HepG2 (cell line): Measurements from ENCODE around the gene ZNRF3. TPM values are rescaled to one million over a fixed set of nuclear protein-coding genes. Genes with fewer than 3 reads are reported as not detected.

Experiments used
- CENPX ChIP-seq: sonication (generic); formaldehyde crosslinking; IDR thresholded peaks from 2 replicates; pipeline ENCODE4 v1.9.0; 2021; ENCODE audit warnings: mild to moderate bottlenecking, missing genetic modification reagents, moderate library complexity
- FOXO1 ChIP-seq: sonication (generic); formaldehyde crosslinking; IDR thresholded peaks from 2 replicates; pipeline ENCODE4 v1.4.0; 2020; ENCODE audit warnings: missing genetic modification reagents
- KAT8 ChIP-seq: IDR thresholded peaks from 2 replicates; pipeline ENCODE4 v1.6.1; 2016; ENCODE audit warnings: missing genetic modification reagents, missing compliant biosample characterization
- KLF13 ChIP-seq: sonication (generic); formaldehyde crosslinking; IDR thresholded peaks from 2 replicates; pipeline ENCODE4 v1.4.0; 2020; ENCODE audit warnings: mild to moderate bottlenecking, missing genetic modification reagents
- MTA1 ChIP-seq: sonication (generic); formaldehyde crosslinking; IDR thresholded peaks from 2 replicates; pipeline ENCODE4 v1.4.0; 2020; ENCODE audit warnings: missing genetic modification reagents, mild to moderate bottlenecking, borderline replicate concordance
- MXD1 ChIP-seq: sonication (generic); formaldehyde crosslinking; IDR thresholded peaks from 2 replicates; pipeline ENCODE4 v1.4.0; 2020; ENCODE audit warnings: mild to moderate bottlenecking, missing genetic modification reagents
- NFYC ChIP-seq: IDR thresholded peaks from 2 replicates; pipeline ENCODE4 v1.6.1; 2016; ENCODE audit warnings: missing genetic modification reagents, missing compliant biosample characterization
- NR2C2 ChIP-seq: sonication (generic); formaldehyde crosslinking; IDR thresholded peaks from 2 replicates; pipeline ENCODE4 v1.4.0; 2020; ENCODE audit warnings: missing genetic modification reagents, mild to moderate bottlenecking, moderate library complexity, borderline replicate concordance
- PCBP1 ChIP-seq: fragments of 200-400 bp; formaldehyde crosslinking; IDR thresholded peaks from 2 replicates; pipeline ENCODE4 v1.6.1; 2017; ENCODE audit warnings: mild to moderate bottlenecking, low read depth, low read length, borderline replicate concordance
- RARA ChIP-seq: IDR thresholded peaks from 2 replicates; pipeline ENCODE4 v1.6.1; 2016; ENCODE audit warnings: missing genetic modification reagents, missing compliant biosample characterization
- SAFB2 ChIP-seq: sonication (generic); formaldehyde crosslinking; IDR thresholded peaks from 2 replicates; pipeline ENCODE4 v1.5.1; 2020; ENCODE audit warnings: missing genetic modification reagents, low read depth, mild to moderate bottlenecking, borderline replicate concordance
- SRY ChIP-seq: sonication (generic); formaldehyde crosslinking; IDR thresholded peaks from 2 replicates; pipeline ENCODE4 v1.8.0; 2022; ENCODE audit warnings: mild to moderate bottlenecking, missing genetic modification reagents
- SUZ12 ChIP-seq: fragments of 150-350 bp; IDR thresholded peaks from 2 replicates; pipeline ENCODE4 v1.6.1; 2014; ENCODE audit warnings: low read depth, low read length
- THRA ChIP-seq: sonication (generic); formaldehyde crosslinking; IDR thresholded peaks from 2 replicates; pipeline ENCODE4 v1.4.0; 2020; ENCODE audit warnings: missing genetic modification reagents, borderline replicate concordance
- ZBTB38 ChIP-seq: sonication (generic); formaldehyde crosslinking; IDR thresholded peaks from 2 replicates; pipeline ENCODE4 v1.5.1; 2020; ENCODE audit warnings: mild to moderate bottlenecking, missing genetic modification reagents
- ZC3H4 ChIP-seq: sonication (generic); formaldehyde crosslinking; IDR thresholded peaks from 2 replicates; pipeline ENCODE4 v1.4.0; 2020; ENCODE audit warnings: missing genetic modification reagents, borderline replicate concordance
- ZFP36L2 ChIP-seq: sonication (generic); formaldehyde crosslinking; IDR thresholded peaks from 2 replicates; pipeline ENCODE4 v1.4.0; 2020; ENCODE audit warnings: missing genetic modification reagents
- ZNF124 ChIP-seq: sonication (generic); formaldehyde crosslinking; IDR thresholded peaks from 2 replicates; pipeline ENCODE4 v1.4.0; 2020; ENCODE audit warnings: missing genetic modification reagents
- ZNF337 ChIP-seq: sonication (generic); formaldehyde crosslinking; IDR thresholded peaks from 2 replicates; pipeline ENCODE4 v1.5.1; 2020; ENCODE audit warnings: missing genetic modification reagents, low read depth, mild to moderate bottlenecking, borderline replicate concordance
- ZNF562 ChIP-seq: sonication (generic); formaldehyde crosslinking; IDR thresholded peaks from 2 replicates; pipeline ENCODE4 v1.8.0; 2022; ENCODE audit warnings: missing genetic modification reagents, borderline replicate concordance
- ZNF569 ChIP-seq: sonication (generic); formaldehyde crosslinking; IDR thresholded peaks from 2 replicates; pipeline ENCODE4 v1.5.0; 2020; ENCODE audit warnings: mild to moderate bottlenecking, missing genetic modification reagents, moderate library complexity, borderline replicate concordance
- ZNF589 ChIP-seq: sonication (generic); formaldehyde crosslinking; conservative IDR thresholded peaks from 2 replicates; pipeline ENCODE4 v1.8.0; 2022; ENCODE audit warnings: mild to moderate bottlenecking, moderate library complexity, missing genetic modification reagents
- polyA plus RNA-seq, 8 experiments: library from polyadenylated mRNA; depleted of rRNA in 3 of 8; stranded (reverse) in 7 of 8; unstranded in 1 of 8; fragments of >200 nt; fragmentation: Illumina TruSeq in 4 of 8; extraction: Trizol in 4 of 8; gene quantifications; 2 replicates each; pipeline versions ENCODE4 v1.2.1 to v1.2.3, GENCODE V29; 2011 to 2016; ENCODE audit warnings: low read depth in 4 of 8, missing spikeins in 1 of 8, mixed read lengths in 1 of 8; ENCODE audit not compliant: insufficient read depth in 1 of 8
- total RNA-seq, 5 experiments: library from RNA; depleted of rRNA; stranded (reverse); fragments of >200 nt; fragmentation: Illumina TruSeq; extraction: Trizol; gene quantifications; 2 replicates each; pipeline ENCODE4 v1.2.3, GENCODE V29; 2016; ENCODE audit warnings: low read depth in 1 of 5
- TF ChIP-seq, protein P1 (sequence below): sonication (generic); formaldehyde crosslinking; IDR thresholded peaks from 2 replicates; pipeline ENCODE4 v1.4.0; 2020; ENCODE audit warnings: mild to moderate bottlenecking, missing genetic modification reagents

Gene ZNRF3
- total and polyA plus RNA-seq, 2 of the 13 experiments (the other 11 are each of a cell fraction or from before 2014, with no cell fraction given) = 20.3 to 36.7 TPM

GRCh38 chr22:29030618-29031226, 147.3 kb downstream of the ZNRF3 start (continued):
- no peak; the same call in 1 of the 2 replicates for TF ChIP-seq NFYC
- TF ChIP-seq KLF13 (CRISPR knock-in tag) = no peak
- 0 out of 2 replicates have a peak, but pooled peaks have one; percentile 16 for TF ChIP-seq ZNF124
- peak; percentile 66 for TF ChIP-seq NR2C2
- no peak for TF ChIP-seq CENPX (CRISPR knock-in tag)
- no peak for TF ChIP-seq SAFB2 (CRISPR knock-in tag)
- no peak for TF ChIP-seq ZFP36L2
- no peak for TF ChIP-seq ZNF569 (CRISPR knock-in tag)
- TF ChIP-seq FOXO1 (CRISPR knock-in tag) = peak; percentile 96
- TF ChIP-seq ZNF562 (CRISPR knock-in tag) = no peak
- TF ChIP-seq KAT8 (CRISPR knock-in tag) = peak; percentile 61; the same call in 1 of the 2 replicates
- peak; percentile 67 for TF ChIP-seq ZBTB38 (CRISPR knock-in tag)
- peak; percentile 93 for TF ChIP-seq RARA
- TF ChIP-seq ZNF589 (CRISPR knock-in tag) = no peak
- TF ChIP-seq ZNF337 (CRISPR knock-in tag) = no peak
- TF ChIP-seq MXD1 (CRISPR knock-in tag) = no peak; the same call in 1 of the 2 replicates
- TF ChIP-seq, protein P1, sequence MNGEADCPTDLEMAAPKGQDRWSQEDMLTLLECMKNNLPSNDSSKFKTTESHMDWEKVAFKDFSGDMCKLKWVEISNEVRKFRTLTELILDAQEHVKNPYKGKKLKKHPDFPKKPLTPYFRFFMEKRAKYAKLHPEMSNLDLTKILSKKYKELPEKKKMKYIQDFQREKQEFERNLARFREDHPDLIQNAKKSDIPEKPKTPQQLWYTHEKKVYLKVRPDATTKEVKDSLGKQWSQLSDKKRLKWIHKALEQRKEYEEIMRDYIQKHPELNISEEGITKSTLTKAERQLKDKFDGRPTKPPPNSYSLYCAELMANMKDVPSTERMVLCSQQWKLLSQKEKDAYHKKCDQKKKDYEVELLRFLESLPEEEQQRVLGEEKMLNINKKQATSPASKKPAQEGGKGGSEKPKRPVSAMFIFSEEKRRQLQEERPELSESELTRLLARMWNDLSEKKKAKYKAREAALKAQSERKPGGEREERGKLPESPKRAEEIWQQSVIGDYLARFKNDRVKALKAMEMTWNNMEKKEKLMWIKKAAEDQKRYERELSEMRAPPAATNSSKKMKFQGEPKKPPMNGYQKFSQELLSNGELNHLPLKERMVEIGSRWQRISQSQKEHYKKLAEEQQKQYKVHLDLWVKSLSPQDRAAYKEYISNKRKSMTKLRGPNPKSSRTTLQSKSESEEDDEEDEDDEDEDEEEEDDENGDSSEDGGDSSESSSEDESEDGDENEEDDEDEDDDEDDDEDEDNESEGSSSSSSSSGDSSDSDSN = peak; percentile 71
- peak; percentile 94 for TF ChIP-seq PCBP1
- TF ChIP-seq THRA (CRISPR knock-in tag) = peak; percentile 95; the same call in 1 of the 2 replicates
- TF ChIP-seq ZC3H4 (CRISPR knock-in tag) = no peak; the same call in 1 of the 2 replicates
- no peak for TF ChIP-seq SUZ12
- TF ChIP-seq SRY = no peak
- TF ChIP-seq MTA1 (CRISPR knock-in tag) = peak; percentile 97
